ENCODE data around the gene TDP2.
"Not testable (repeated sequence)": the region's sequence is repeated elsewhere in the genome, so short reads cannot be mapped to it uniquely, and the experiment has no call there.

DNA sequence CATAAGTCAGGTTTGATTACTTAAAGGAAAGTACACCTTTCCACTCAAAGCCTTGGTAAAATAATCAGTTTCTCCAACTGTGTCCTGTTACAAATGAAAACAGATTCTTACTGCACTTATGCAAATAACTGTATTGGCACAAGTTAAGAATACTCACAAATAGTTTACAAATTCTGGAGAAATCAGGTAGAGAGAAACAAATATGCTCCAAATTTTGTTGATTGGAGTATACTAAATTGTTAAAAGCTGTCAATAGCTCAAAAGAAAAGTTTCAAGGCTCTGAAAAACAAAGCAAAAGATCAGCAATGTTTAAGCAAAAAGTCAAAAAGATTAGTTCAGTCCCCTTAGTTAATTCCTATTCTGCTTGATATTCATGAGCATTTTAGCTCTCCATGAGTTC, 3.8 kb upstream of the TDP2 start:
- TF ChIP-seq, protein P1, sequence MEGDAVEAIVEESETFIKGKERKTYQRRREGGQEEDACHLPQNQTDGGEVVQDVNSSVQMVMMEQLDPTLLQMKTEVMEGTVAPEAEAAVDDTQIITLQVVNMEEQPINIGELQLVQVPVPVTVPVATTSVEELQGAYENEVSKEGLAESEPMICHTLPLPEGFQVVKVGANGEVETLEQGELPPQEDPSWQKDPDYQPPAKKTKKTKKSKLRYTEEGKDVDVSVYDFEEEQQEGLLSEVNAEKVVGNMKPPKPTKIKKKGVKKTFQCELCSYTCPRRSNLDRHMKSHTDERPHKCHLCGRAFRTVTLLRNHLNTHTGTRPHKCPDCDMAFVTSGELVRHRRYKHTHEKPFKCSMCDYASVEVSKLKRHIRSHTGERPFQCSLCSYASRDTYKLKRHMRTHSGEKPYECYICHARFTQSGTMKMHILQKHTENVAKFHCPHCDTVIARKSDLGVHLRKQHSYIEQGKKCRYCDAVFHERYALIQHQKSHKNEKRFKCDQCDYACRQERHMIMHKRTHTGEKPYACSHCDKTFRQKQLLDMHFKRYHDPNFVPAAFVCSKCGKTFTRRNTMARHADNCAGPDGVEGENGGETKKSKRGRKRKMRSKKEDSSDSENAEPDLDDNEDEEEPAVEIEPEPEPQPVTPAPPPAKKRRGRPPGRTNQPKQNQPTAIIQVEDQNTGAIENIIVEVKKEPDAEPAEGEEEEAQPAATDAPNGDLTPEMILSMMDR (IDR thresholded peaks at IDR 0.05): not testable (repeated sequence)
- not testable (repeated sequence) for TF ChIP-seq POLR2A (IDR thresholded peaks at IDR 0.05)
